ENCODE data around the gene ZBED4.

ZBED4 gene

DNA sequence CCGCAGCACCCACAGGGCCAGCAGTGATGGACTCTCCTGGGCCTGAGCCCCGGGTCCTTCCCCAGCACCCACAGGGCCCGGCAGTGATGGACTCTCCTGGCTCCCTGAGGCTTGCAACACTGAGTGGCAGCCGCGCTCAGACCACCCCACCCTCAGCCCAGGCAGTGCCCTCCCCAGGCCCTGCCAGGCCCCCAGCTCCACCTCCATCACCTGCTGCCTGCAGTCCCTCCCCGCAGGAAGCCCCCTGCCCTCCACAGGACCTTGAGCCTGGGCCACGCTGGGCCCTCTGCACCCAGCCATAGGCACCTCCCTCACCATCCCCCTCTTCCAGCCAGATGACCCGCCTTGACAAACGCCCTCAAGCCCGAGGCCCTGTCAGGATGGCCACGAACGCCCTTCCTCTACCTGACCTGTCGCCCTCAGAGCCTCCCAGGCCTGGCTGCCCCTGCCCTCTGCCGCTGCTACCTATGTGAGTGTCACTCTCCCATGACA, 53.2 kb downstream of the ZBED4 start:
- TF ChIP-seq, protein P1, sequence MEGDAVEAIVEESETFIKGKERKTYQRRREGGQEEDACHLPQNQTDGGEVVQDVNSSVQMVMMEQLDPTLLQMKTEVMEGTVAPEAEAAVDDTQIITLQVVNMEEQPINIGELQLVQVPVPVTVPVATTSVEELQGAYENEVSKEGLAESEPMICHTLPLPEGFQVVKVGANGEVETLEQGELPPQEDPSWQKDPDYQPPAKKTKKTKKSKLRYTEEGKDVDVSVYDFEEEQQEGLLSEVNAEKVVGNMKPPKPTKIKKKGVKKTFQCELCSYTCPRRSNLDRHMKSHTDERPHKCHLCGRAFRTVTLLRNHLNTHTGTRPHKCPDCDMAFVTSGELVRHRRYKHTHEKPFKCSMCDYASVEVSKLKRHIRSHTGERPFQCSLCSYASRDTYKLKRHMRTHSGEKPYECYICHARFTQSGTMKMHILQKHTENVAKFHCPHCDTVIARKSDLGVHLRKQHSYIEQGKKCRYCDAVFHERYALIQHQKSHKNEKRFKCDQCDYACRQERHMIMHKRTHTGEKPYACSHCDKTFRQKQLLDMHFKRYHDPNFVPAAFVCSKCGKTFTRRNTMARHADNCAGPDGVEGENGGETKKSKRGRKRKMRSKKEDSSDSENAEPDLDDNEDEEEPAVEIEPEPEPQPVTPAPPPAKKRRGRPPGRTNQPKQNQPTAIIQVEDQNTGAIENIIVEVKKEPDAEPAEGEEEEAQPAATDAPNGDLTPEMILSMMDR (IDR thresholded peaks at IDR 0.05): no peak

DNA sequence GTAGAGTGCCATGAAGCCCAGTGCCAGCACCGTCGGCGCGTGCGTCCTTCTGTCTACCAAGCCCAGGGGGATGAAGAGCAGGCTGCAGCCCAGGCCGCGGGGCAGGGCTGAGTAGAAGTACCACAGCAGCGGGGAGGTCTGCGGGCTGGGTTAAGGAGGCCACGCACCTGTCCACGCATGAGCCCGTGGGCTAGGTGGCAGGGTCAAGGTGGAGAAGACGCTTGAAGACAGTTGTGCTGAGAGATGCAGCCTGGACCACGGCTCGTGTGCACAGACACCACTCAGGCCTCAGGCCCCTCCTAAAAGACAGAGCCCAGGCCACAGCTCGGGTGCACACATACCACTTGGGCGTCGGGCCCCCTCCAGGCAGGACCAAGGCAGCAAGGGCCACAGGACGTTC, 54.2 kb downstream of the ZBED4 start:
- TF ChIP-seq, protein P1 (IDR thresholded peaks at IDR 0.05): no peak

DNA sequence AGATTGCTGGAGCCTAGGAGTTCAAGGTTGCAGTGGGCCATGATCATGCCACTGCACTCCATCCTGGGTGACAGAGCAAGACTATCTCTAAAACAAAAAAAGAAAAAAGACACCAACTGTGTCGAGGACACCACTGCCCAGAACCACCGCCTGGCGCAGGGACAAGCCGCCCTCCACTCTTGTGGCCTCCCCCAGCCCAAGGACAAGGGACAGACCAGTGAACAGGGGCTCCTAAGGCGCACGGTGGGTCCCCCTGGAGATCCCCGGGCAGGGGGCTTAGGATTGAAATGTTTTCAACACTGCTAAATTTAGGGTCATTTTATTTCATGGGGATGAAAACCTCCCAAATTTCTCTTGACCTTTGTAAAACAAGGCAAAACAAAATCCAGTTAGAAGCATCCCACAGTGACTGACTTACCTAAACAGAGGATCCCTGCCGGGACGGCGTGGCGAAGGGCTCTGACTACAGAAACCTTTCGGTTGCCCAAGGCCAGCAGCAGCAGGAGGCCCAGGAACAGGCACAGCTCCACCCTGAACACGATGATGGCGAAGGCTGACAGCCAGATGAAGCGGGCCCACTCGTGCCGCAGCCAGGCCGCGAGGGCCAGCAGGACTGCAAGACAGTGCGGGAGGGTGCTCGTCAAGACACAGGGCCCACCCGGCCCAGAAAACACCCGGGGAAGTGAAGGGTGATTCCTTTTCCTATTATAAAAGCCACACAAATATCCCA, 56.0 kb downstream of the ZBED4 start:
- TF ChIP-seq, protein P1 (IDR thresholded peaks at IDR 0.05): no peak

DNA sequence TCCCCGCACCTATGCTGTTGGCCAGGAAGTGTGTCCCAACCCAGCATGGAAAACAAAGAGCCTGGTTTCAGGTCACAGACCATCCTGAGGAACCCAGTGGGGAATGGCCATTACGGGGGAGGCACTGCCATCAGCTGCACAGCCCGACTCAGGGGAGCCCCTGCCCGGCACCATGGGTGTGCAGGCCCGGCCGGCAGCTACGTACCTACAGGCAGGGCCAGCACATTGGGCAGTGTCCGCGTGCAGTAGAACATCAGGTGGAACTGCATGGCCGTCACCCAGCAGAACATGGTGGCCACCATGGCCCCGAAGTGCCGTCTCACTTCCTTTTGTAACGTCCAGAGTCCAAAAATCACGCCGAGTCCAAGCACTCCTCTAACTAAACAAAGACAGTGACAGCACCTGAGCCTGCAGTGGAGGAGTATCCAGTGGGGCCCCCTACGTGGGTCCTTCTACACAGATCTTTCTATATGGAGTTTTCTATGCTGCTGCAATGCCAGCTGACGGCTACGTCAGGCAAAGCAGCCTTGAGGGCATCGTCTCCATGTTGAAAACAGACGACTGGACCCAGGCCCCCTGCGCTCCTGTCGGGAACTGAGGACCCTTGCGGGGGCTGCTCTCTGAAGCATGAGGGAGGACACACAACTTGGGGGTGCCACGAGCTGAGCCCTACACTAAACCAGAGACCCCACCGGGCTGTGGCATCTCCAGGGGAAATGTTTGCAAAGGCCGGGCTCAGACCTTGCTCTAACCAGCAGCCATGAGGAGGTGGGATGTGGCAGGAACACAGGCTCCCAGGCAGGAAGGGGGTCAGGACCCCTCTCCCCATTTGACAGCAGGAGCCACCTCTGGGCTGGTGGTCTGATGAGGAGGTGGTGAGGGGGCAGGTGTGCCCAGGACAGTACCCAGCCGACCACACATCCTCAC, 56.8 kb downstream of the ZBED4 start:
- TF ChIP-seq, protein P1 (IDR thresholded peaks at IDR 0.05): no peak

DNA sequence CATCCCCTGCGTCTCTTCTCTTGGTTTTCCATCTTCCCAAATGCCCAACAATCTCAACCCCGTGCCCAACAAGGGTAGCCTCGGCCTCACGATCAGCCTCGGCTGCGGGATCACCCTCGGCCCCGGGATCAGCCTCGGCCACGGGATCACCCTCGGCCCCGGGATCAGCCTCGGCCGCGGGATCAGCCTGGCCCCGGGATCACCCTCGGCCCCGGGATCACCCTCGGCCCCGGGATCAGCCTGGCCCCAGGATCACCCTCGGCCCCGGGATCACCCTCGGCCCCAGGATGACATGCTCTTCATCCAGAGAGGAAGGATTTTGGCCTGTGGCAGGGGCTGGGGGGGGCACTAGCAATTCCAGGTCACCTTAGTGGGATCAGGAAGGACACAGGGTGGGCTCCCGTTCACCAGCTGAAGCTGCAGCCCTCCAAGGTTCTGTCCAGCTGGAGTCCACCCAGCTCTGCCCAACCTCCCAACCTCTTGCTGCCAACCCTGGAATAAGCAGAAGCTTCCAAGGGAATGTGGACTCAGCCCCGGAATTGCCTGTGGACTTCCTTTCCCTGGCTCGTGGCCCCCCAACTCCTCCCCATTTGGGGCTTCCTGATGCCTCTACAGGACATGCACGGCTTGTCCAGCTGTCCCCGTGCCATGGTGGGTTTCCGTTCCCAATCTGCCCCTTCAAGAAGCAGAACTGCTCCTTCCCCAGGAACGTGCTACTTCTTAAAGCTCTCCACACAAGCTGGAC, 58.4 kb downstream of the ZBED4 start:
- TF ChIP-seq, protein P1 (IDR thresholded peaks at IDR 0.05): no peak

DNA sequence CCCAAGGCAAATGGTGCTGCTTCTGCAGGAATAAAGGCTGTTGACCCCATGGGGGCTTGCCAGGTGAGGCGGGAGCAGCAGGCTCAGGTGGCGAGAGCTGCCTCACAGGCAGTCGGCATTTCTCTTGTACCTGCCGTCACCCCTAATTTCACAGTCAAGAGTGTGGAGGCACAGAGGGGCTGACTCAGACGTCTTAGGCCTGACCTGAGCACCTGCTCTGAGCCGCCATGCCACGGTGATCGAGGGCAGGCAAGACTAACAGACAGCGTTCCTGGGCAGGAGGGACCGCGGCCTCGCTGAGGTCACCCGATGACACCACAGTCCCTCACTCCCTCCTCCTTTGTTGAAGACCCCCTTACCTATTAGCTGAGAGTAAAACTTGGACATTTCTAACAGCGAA, 59.4 kb downstream of the ZBED4 start:
- TF ChIP-seq, protein P1 (IDR thresholded peaks at IDR 0.05): no peak

DNA sequence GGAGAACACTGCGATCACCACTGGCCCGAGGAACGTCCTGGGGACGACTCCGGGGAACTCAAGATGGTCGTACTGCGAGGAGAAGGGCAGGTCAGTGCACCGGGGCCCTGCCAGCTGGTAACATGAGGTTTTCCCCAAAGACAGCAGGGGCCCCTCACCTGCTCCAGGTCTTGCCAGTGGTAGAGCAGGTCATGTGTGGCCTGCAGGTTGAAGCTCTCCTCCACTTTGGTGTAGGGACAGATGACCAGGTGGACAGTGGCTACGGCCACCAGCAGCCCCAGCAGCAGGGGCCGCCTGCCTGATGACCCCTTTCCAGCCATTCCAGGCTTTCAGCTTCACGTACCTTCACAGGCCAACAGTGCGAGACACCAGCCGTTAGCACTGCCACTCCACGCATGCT, 59.8 kb downstream of the ZBED4 start:
- TF ChIP-seq, protein P1 (IDR thresholded peaks at IDR 0.05): no peak
